ENCODE results near the gene PCDHGA9. TPM values are rescaled to one million over a fixed set of nuclear protein-coding genes. Genes with fewer than 3 reads are reported as not detected.
A peak's percentile ranks its signal among the peaks of the same experiment; 100 is the strongest.

PCDHGA9 gene
- total RNA-seq, result 10 to 100 TPM in 1 of 4 donors, 1 to 10 TPM in 3; 4.9 to 20.8 (median 7.9) TPM

- H3K4me3 ChIP-seq, result peak within 1 kb of the TSS; percentile 30
- no peak within 1 kb of the TSS for H3K27ac ChIP-seq
- H3K4me1 ChIP-seq, result no peaks in the 10 kb centered on the region
- no peak for DNase-seq (ENCODE audit: low spot score in 2 of 2)
- H3K9me3 ChIP-seq, result peaks cover 63% of the 10 kb centered on the region
- no peaks in the 10 kb centered on the region for H3K36me3 ChIP-seq
- TF ChIP-seq EP300 (IDR thresholded peaks at IDR 0.05) (no peak), CTCF (IDR thresholded peaks at IDR 0.05) (peak in 1 of 2 donors; percentile 23)
- WGBS, result 14% methylated on average over 23 of the region's 27 CpGs
- H3K27me3 ChIP-seq, result peaks cover 5% of the 10 kb centered on the region
Measured at GRCh38 chr5:141402553-141403243, at the start of gene PCDHGA9. PCDHGA9 (plus strand) TSS chr5:141402778; CDS start chr5:141402953, 175 bp downstream.

- Histone ChIP-seq H3K4me1 (no peaks in the 10 kb centered on the region), H3K4me3 (peak within 1 kb of the TSS; percentile 29), H3K9me3 (peaks cover 55% of the 10 kb centered on the region), H3K27me3 (no peaks in the 10 kb centered on the region), H3K27ac (no peak within 1 kb of the TSS), H3K36me3 (no peaks in the 10 kb centered on the region)
- TF ChIP-seq POLR2AphosphoS5 (IDR thresholded peaks at IDR 0.05), result no peak
- DNase-seq (ENCODE audit: low spot score in 2 of 2), result no peak
- 14% methylated on average over 22 of the region's 29 CpGs for WGBS
Measured at GRCh38 chr5:141354900-141355469, 47.6 kb upstream of the PCDHGA9 start, which contains the start of gene PCDHGA4. PCDHGA4 (plus strand) TSS chr5:141355021; CDS start chr5:141355108, 87 bp downstream.

- no peaks in the 10 kb centered on the region for H3K4me1 ChIP-seq
- DNase-seq (ENCODE audit: low spot score in 2 of 2), result no peak
- TF ChIP-seq EP300 (IDR thresholded peaks at IDR 0.05) (no peak), POLR2AphosphoS5 (IDR thresholded peaks at IDR 0.05) (no peak), POLR2A (IDR thresholded peaks at IDR 0.05) (no peak), CTCF (IDR thresholded peaks at IDR 0.05) (no peak)
- peaks cover 56% of the 10 kb centered on the region for H3K9me3 ChIP-seq
- WGBS, result 64% methylated on average over 16 of the region's 24 CpGs
- H3K36me3 ChIP-seq, result no peaks in the 10 kb centered on the region
- no peak overlapping the region for H3K27ac ChIP-seq
- H3K27me3 ChIP-seq, result no peaks in the 10 kb centered on the region
- H3K4me3 ChIP-seq, result peak overlapping the region; percentile 29
Measured at GRCh38 chr5:141355641-141356040, 46.9 kb upstream of the PCDHGA9 start.

- H3K9me3 ChIP-seq, result peaks cover 57% of the 10 kb centered on the region
- H3K4me3 ChIP-seq, result no peak overlapping the region
- no peak overlapping the region for H3K27ac ChIP-seq
- TF ChIP-seq POLR2AphosphoS5 (IDR thresholded peaks at IDR 0.05), result no peak
- TF ChIP-seq POLR2A (IDR thresholded peaks at IDR 0.05), result no peak
- no peak for TF ChIP-seq EP300 (IDR thresholded peaks at IDR 0.05)
- WGBS, result 79% methylated on average over 5 of the region's 5 CpGs
- no peaks in the 10 kb centered on the region for H3K27me3 ChIP-seq
- no peaks in the 10 kb centered on the region for H3K4me1 ChIP-seq
- no peaks in the 10 kb centered on the region for H3K36me3 ChIP-seq
- no peak for DNase-seq (ENCODE audit: low spot score in 2 of 2)
Measured at GRCh38 chr5:141356133-141356532, 46.4 kb upstream of the PCDHGA9 start.

- Histone ChIP-seq H3K36me3 (no peaks in the 10 kb centered on the region), H3K27ac (no peak overlapping the region), H3K4me3 (no peak overlapping the region), H3K9me3 (peaks cover 55% of the 10 kb centered on the region), H3K27me3 (peaks cover 3% of the 10 kb centered on the region), H3K4me1 (no peaks in the 10 kb centered on the region)
- TF ChIP-seq POLR2AphosphoS5 (IDR thresholded peaks at IDR 0.05) (no peak), POLR2A (IDR thresholded peaks at IDR 0.05) (no peak), CTCF (IDR thresholded peaks at IDR 0.05) (no peak), EP300 (IDR thresholded peaks at IDR 0.05) (no peak)
- 63% methylated on average over 4 of the region's 19 CpGs for WGBS
- DNase-seq (ENCODE audit: low spot score in 2 of 2), result no peak
Measured at GRCh38 chr5:141356950-141357349, 45.6 kb upstream of the PCDHGA9 start.

GRCh38 chr5:141359790-141360426 is 42.7 kb upstream of the PCDHGA9 start, which contains the start of gene PCDHGB2:
PCDHGB2 (plus strand) TSS chr5:141359994; CDS start chr5:141360136, 142 bp downstream.
- Histone ChIP-seq H3K4me1 (peaks cover 3% of the 10 kb centered on the region), H3K4me3 (peak within 1 kb of the TSS; percentile 24), H3K27ac (no peak within 1 kb of the TSS), H3K9me3 (peaks cover 64% of the 10 kb centered on the region), H3K27me3 (peaks cover 19% of the 10 kb centered on the region), H3K36me3 (no peaks in the 10 kb centered on the region)
- TF ChIP-seq CTCF (IDR thresholded peaks at IDR 0.05) (no peak), EP300 (IDR thresholded peaks at IDR 0.05) (no peak), POLR2A (IDR thresholded peaks at IDR 0.05) (no peak), POLR2AphosphoS5 (IDR thresholded peaks at IDR 0.05) (no peak)
- no peak for DNase-seq (ENCODE audit: low spot score in 2 of 2)
- WGBS, result 23% methylated on average over 23 of the region's 24 CpGs

Data from suprapubic skin (tissue), 4 donors.